Spleen (tissue), 7 donors: ENCODE measurements around the gene USP35.

Experiments used
- CTCF ChIP-seq, 11 experiments: fragments of 200-600 bp in 7 of 11; fragments of 450-650 bp in 4 of 11; sonication (generic) in 4 of 11; IDR thresholded peaks in 8 of 11; conservative IDR thresholded peaks in 3 of 11; 1 replicate in 7 of 11; 2 replicates in 4 of 11; pipeline versions ENCODE4 v1.4.0 to v1.8.0; 2016 to 2021; ENCODE audit warnings: antibody characterized with exemption in 11 of 11, inconsistent platforms in 4 of 11, mild to moderate bottlenecking in 1 of 11
- POLR2A ChIP-seq, 3 donors: fragments of 450-650 bp; IDR thresholded peaks; one replicate each; pipeline ENCODE4 v1.5.1; 2017; ENCODE audit warnings: antibody characterized with exemption in 3 of 3, mild to moderate bottlenecking in 1 of 3
- POLR2AphosphoS5 ChIP-seq, 3 donors: sonication (generic); formaldehyde crosslinking; IDR thresholded peaks; one replicate each; pipeline ENCODE4 v1.5.1; 2017; ENCODE audit warnings: antibody characterized with exemption in 3 of 3
- donor health status: DM: no; HTN: no; CAD: no; lungs with moderate emphysema.
- donor health status: DM: no; HTN: no; CAD: no.
- donor health status: DM: no; HTN: no; CAD: no.

GRCh38 chr11:78156127-78156844, 32.4 kb upstream of the USP35 start:
- TF ChIP-seq CTCF (IDR thresholded peaks at IDR 0.05 in 8 of 11, conservative IDR thresholded peaks at IDR 0.05 in 3 of 11) (no peak), POLR2AphosphoS5 (IDR thresholded peaks at IDR 0.05) (no peak), POLR2A (IDR thresholded peaks at IDR 0.05) (no peak)
